Measurements from ENCODE around the gene TSHZ3.

The TSHZ3 gene

GRCh38 chr19:31282346-31282745 is 66.9 kb downstream of the TSHZ3 start:
- Histone ChIP-seq H3K27me3 (ENCODE audit: control insufficient read depth in 1 of 2, insufficient read depth in 2 of 2, low read length in 2 of 2) (no peaks in the 10 kb centered on the region), H3K36me3 (ENCODE audit: control insufficient read depth in 2 of 2, insufficient read depth in 2 of 2, low read length in 2 of 2) (peaks cover 9 to 21% of the 10 kb centered on the region in 2 donors), H3K9ac (ENCODE audit: low read length in 2 of 2) (no peak overlapping the region), H3K9me3 (ENCODE audit: control insufficient read depth in 2 of 2, low read length in 2 of 2) (no peaks in the 10 kb centered on the region), H3K4me1 (ENCODE audit: control insufficient read depth, insufficient read depth, low read length) (peaks cover 7% of the 10 kb centered on the region), H3K4me3 (ENCODE audit: low read length in 2 of 2) (no peak overlapping the region), H3K27ac (ENCODE audit: low read length) (no peak overlapping the region)

- Histone ChIP-seq H3K36me3 (ENCODE audit: control insufficient read depth in 2 of 2, insufficient read depth in 2 of 2, low read length in 2 of 2) (peaks cover 13 to 28% of the 10 kb centered on the region in 2 donors), H3K9me3 (ENCODE audit: control insufficient read depth in 2 of 2, low read length in 2 of 2) (no peaks in the 10 kb centered on the region), H3K4me1 (ENCODE audit: control insufficient read depth, insufficient read depth, low read length) (peaks cover 4% of the 10 kb centered on the region), H3K27ac (ENCODE audit: low read length) (no peak overlapping the region), H3K4me3 (ENCODE audit: low read length in 2 of 2) (no peak overlapping the region), H3K9ac (ENCODE audit: low read length in 2 of 2) (no peak overlapping the region), H3K27me3 (ENCODE audit: control insufficient read depth in 1 of 2, insufficient read depth in 2 of 2, low read length in 2 of 2) (no peaks in the 10 kb centered on the region)
Measured at GRCh38 chr19:31280287-31281006, 68.8 kb downstream of the TSHZ3 start.

GRCh38 chr19:31279436-31279765 is 69.8 kb downstream of the TSHZ3 start:
- Histone ChIP-seq H3K9me3 (ENCODE audit: control insufficient read depth in 2 of 2, low read length in 2 of 2) (no peaks in the 10 kb centered on the region), H3K36me3 (ENCODE audit: control insufficient read depth in 2 of 2, insufficient read depth in 2 of 2, low read length in 2 of 2) (peaks cover 13 to 28% of the 10 kb centered on the region in 2 donors), H3K4me3 (ENCODE audit: low read length in 2 of 2) (no peak overlapping the region), H3K4me1 (ENCODE audit: control insufficient read depth, insufficient read depth, low read length) (peaks cover 4% of the 10 kb centered on the region), H3K27me3 (ENCODE audit: control insufficient read depth in 1 of 2, insufficient read depth in 2 of 2, low read length in 2 of 2) (no peaks in the 10 kb centered on the region), H3K27ac (ENCODE audit: low read length) (no peak overlapping the region), H3K9ac (ENCODE audit: low read length in 2 of 2) (no peak overlapping the region)

- Histone ChIP-seq H3K36me3 (ENCODE audit: control insufficient read depth in 2 of 2, insufficient read depth in 2 of 2, low read length in 2 of 2) (peaks cover 13 to 28% of the 10 kb centered on the region in 2 donors), H3K27ac (ENCODE audit: low read length) (no peak overlapping the region), H3K4me3 (ENCODE audit: low read length in 2 of 2) (no peak overlapping the region), H3K27me3 (ENCODE audit: control insufficient read depth in 1 of 2, insufficient read depth in 2 of 2, low read length in 2 of 2) (no peaks in the 10 kb centered on the region), H3K9me3 (ENCODE audit: control insufficient read depth in 2 of 2, low read length in 2 of 2) (no peaks in the 10 kb centered on the region), H3K4me1 (ENCODE audit: control insufficient read depth, insufficient read depth, low read length) (peaks cover 4% of the 10 kb centered on the region), H3K9ac (ENCODE audit: low read length in 2 of 2) (no peak overlapping the region)
Measured at GRCh38 chr19:31278555-31279435, 70.4 kb downstream of the TSHZ3 start.

- Histone ChIP-seq H3K9ac (ENCODE audit: low read length in 2 of 2) (no peak overlapping the region), H3K4me1 (ENCODE audit: control insufficient read depth, insufficient read depth, low read length) (peaks cover 4% of the 10 kb centered on the region), H3K4me3 (ENCODE audit: low read length in 2 of 2) (no peak overlapping the region), H3K36me3 (ENCODE audit: control insufficient read depth in 2 of 2, insufficient read depth in 2 of 2, low read length in 2 of 2) (peaks cover 13 to 32% of the 10 kb centered on the region in 2 donors), H3K9me3 (ENCODE audit: control insufficient read depth in 2 of 2, low read length in 2 of 2) (no peaks in the 10 kb centered on the region), H3K27ac (ENCODE audit: low read length) (no peak overlapping the region), H3K27me3 (ENCODE audit: control insufficient read depth in 1 of 2, insufficient read depth in 2 of 2, low read length in 2 of 2) (no peaks in the 10 kb centered on the region)
Measured at GRCh38 chr19:31277516-31277915, 71.7 kb downstream of the TSHZ3 start.

GRCh38 chr19:31276831-31277230 is 72.4 kb downstream of the TSHZ3 start:
- H3K36me3 ChIP-seq (ENCODE audit: control insufficient read depth in 2 of 2, insufficient read depth in 2 of 2, low read length in 2 of 2), result peaks cover 13 to 32% of the 10 kb centered on the region in 2 donors
- H3K27me3 ChIP-seq (ENCODE audit: control insufficient read depth in 1 of 2, insufficient read depth in 2 of 2, low read length in 2 of 2), result no peaks in the 10 kb centered on the region
- H3K9me3 ChIP-seq (ENCODE audit: control insufficient read depth in 2 of 2, low read length in 2 of 2), result no peaks in the 10 kb centered on the region
- H3K4me1 ChIP-seq (ENCODE audit: control insufficient read depth, insufficient read depth, low read length), result peaks cover 3% of the 10 kb centered on the region
- no peak overlapping the region for H3K9ac ChIP-seq (ENCODE audit: low read length in 2 of 2)
- H3K27ac ChIP-seq (ENCODE audit: low read length), result no peak overlapping the region
- no peak overlapping the region for H3K4me3 ChIP-seq (ENCODE audit: low read length in 2 of 2)

GRCh38 chr19:31275068-31275334 is 74.2 kb downstream of the TSHZ3 start:
- H3K9me3 ChIP-seq (ENCODE audit: control insufficient read depth in 2 of 2, low read length in 2 of 2), result no peaks in the 10 kb centered on the region
- H3K36me3 ChIP-seq (ENCODE audit: control insufficient read depth in 2 of 2, insufficient read depth in 2 of 2, low read length in 2 of 2), result peaks cover 13 to 32% of the 10 kb centered on the region in 2 donors
- no peaks in the 10 kb centered on the region for H3K4me1 ChIP-seq (ENCODE audit: control insufficient read depth, insufficient read depth, low read length)
- no peaks in the 10 kb centered on the region for H3K27me3 ChIP-seq (ENCODE audit: control insufficient read depth in 1 of 2, insufficient read depth in 2 of 2, low read length in 2 of 2)
- no peak overlapping the region for H3K4me3 ChIP-seq (ENCODE audit: low read length in 2 of 2)
- H3K9ac ChIP-seq (ENCODE audit: low read length in 2 of 2), result no peak overlapping the region
- no peak overlapping the region for H3K27ac ChIP-seq (ENCODE audit: low read length)

- Histone ChIP-seq H3K36me3 (ENCODE audit: control insufficient read depth in 2 of 2, insufficient read depth in 2 of 2, low read length in 2 of 2) (peaks cover 13 to 30% of the 10 kb centered on the region in 2 donors), H3K9me3 (ENCODE audit: control insufficient read depth in 2 of 2, low read length in 2 of 2) (no peaks in the 10 kb centered on the region), H3K4me1 (ENCODE audit: control insufficient read depth, insufficient read depth, low read length) (no peaks in the 10 kb centered on the region), H3K9ac (ENCODE audit: low read length in 2 of 2) (no peak overlapping the region), H3K27ac (ENCODE audit: low read length) (no peak overlapping the region), H3K27me3 (ENCODE audit: control insufficient read depth in 1 of 2, insufficient read depth in 2 of 2, low read length in 2 of 2) (no peaks in the 10 kb centered on the region), H3K4me3 (ENCODE audit: low read length in 2 of 2) (no peak overlapping the region)
Measured at GRCh38 chr19:31274251-31275067, 74.8 kb downstream of the TSHZ3 start.

GRCh38 chr19:31272583-31273106 is 76.6 kb downstream of the TSHZ3 start:
- Histone ChIP-seq H3K4me1 (ENCODE audit: control insufficient read depth, insufficient read depth, low read length) (no peaks in the 10 kb centered on the region), H3K27ac (ENCODE audit: low read length) (no peak overlapping the region), H3K36me3 (ENCODE audit: control insufficient read depth in 2 of 2, insufficient read depth in 2 of 2, low read length in 2 of 2) (peaks cover 3 to 14% of the 10 kb centered on the region in 2 donors), H3K9me3 (ENCODE audit: control insufficient read depth in 2 of 2, low read length in 2 of 2) (no peaks in the 10 kb centered on the region), H3K27me3 (ENCODE audit: control insufficient read depth in 1 of 2, insufficient read depth in 2 of 2, low read length in 2 of 2) (no peaks in the 10 kb centered on the region), H3K9ac (ENCODE audit: low read length in 2 of 2) (no peak overlapping the region), H3K4me3 (ENCODE audit: low read length in 2 of 2) (no peak overlapping the region)

GRCh38 chr19:31271306-31271911 is 77.8 kb downstream of the TSHZ3 start:
- no peaks in the 10 kb centered on the region for H3K4me1 ChIP-seq (ENCODE audit: control insufficient read depth, insufficient read depth, low read length)
- no peak overlapping the region for H3K4me3 ChIP-seq (ENCODE audit: low read length in 2 of 2)
- no peak overlapping the region for H3K27ac ChIP-seq (ENCODE audit: low read length)
- peaks cover 0 to 6% of the 10 kb centered on the region in 2 donors for H3K36me3 ChIP-seq (ENCODE audit: control insufficient read depth in 2 of 2, insufficient read depth in 2 of 2, low read length in 2 of 2)
- H3K9me3 ChIP-seq (ENCODE audit: control insufficient read depth in 2 of 2, low read length in 2 of 2), result no peaks in the 10 kb centered on the region
- H3K27me3 ChIP-seq (ENCODE audit: control insufficient read depth in 1 of 2, insufficient read depth in 2 of 2, low read length in 2 of 2), result no peaks in the 10 kb centered on the region
- no peak overlapping the region for H3K9ac ChIP-seq (ENCODE audit: low read length in 2 of 2)

Data from stomach smooth muscle (tissue), 2 donors.